Left ventricle myocardium superior (tissue), 1 donor: ENCODE results near the gene PPP1R16B. TPM values are rescaled to one million over a fixed set of nuclear protein-coding genes. Genes with fewer than 3 reads are reported as not detected.

Source experiments
- ATAC-seq: fragments of 200-7000 bp; cut with Tn5 transposase; one replicate; pipeline ENCODE4 v1.9.1; 2020; ENCODE audit warnings: mild to moderate bottlenecking, moderate library complexity
- DNase-seq: peaks from one replicate; pipeline ENCODE4 v3.0.0-alpha.2; 2020
- intact Hi-C: fragments of 100-400 bp; cut with micrococcal nuclease; formaldehyde crosslinking; loops from one replicate; pipeline ENCODE4 v1.11.0; 2022
- long read RNA-seq: library from polyadenylated mRNA; unstranded; transcript quantifications from one replicate; pipeline ENCODE4 v2.0.0, GENCODE V29; 2021
- total RNA-seq: library from RNA; stranded (reverse); fragmentation: NEBNext Ultra II Directional; extraction: Animal tissue kit (Norgen Biotek cat#: 25700); gene quantifications from one replicate; pipeline ENCODE4 v1.2.1, GENCODE V29; 2021
- donor health status: DM: no; HTN: yes; CAD: no; lungs with severe emphysema.

The PPP1R16B gene
- 9.4 TPM for total RNA-seq
- long read RNA-seq, full-length matches to known transcripts: 3 of 9 reads
- long read RNA-seq, partial matches to known transcripts: 0 of 9 reads
- long read RNA-seq, other reads (novel, unspliced or antisense): 6 of 9 reads

GRCh38 chr20:38805502-38805957 lies at the start of gene PPP1R16B:
TSS of gene PPP1R16B (plus strand) at chr20:38805697. CDS start at chr20:38835926, 30,229 bp downstream.
- DNase-seq: peak; percentile 75
- intact Hi-C loops: no loop called here
- peak; percentile 92 for ATAC-seq

GRCh38 chr20:38757145-38757775 lies 48.2 kb upstream of the PPP1R16B start:
- no peak for DNase-seq
- no peak for ATAC-seq
- intact Hi-C loops: no loop called here

- ATAC-seq: no peak
- intact Hi-C loops: no loop called here
- no peak for DNase-seq
These were observed 46.4 kb upstream of the PPP1R16B start for GRCh38 chr20:38759106-38759505.

- DNase-seq: no peak
- ATAC-seq: no peak
- intact Hi-C loops: no loop called here
These were observed 44.5 kb upstream of the PPP1R16B start for GRCh38 chr20:38760978-38761377.

- ATAC-seq (no peak), DNase-seq (no peak)
- intact Hi-C loops: no loop called here
These were observed 43.3 kb upstream of the PPP1R16B start for GRCh38 chr20:38762174-38762573.

GRCh38 chr20:38763616-38764015 lies 41.9 kb upstream of the PPP1R16B start:
- ATAC-seq (no peak), DNase-seq (no peak)
- intact Hi-C loops: no loop called here

GRCh38 chr20:38764567-38765318 lies 40.8 kb upstream of the PPP1R16B start:
- DNase-seq (no peak), ATAC-seq (no peak)
- intact Hi-C loops: no loop called here

GRCh38 chr20:38766071-38766470 lies 39.4 kb upstream of the PPP1R16B start:
- no peak for DNase-seq
- no peak for ATAC-seq
- intact Hi-C loops: no loop called here

- intact Hi-C loops: no loop called here
- DNase-seq: no peak
- no peak for ATAC-seq
These were observed 35.9 kb upstream of the PPP1R16B start for GRCh38 chr20:38769376-38770295.

GRCh38 chr20:38770546-38770945 lies 35.0 kb upstream of the PPP1R16B start:
- intact Hi-C loops: no loop called here
- ATAC-seq: no peak
- DNase-seq: no peak

- ATAC-seq (no peak), DNase-seq (no peak)
- intact Hi-C loops: no loop called here
These were observed 34.5 kb upstream of the PPP1R16B start for GRCh38 chr20:38770970-38771369.

- intact Hi-C loops: no loop called here
- DNase-seq (no peak), ATAC-seq (no peak)
These were observed 33.9 kb upstream of the PPP1R16B start for GRCh38 chr20:38771621-38772020.

- intact Hi-C loops: no loop called here
- ATAC-seq (no peak), DNase-seq (no peak)
These were observed 31.3 kb upstream of the PPP1R16B start for GRCh38 chr20:38774167-38774566.

GRCh38 chr20:38776363-38776762 lies 29.1 kb upstream of the PPP1R16B start:
- ATAC-seq (no peak), DNase-seq (no peak)
- intact Hi-C loops: no loop called here

GRCh38 chr20:38779247-38780097 lies 26.0 kb upstream of the PPP1R16B start:
- intact Hi-C loops: no loop called here

GRCh38 chr20:38782275-38782674 lies 23.2 kb upstream of the PPP1R16B start:
- intact Hi-C loops: no loop called here
- DNase-seq (no peak), ATAC-seq (no peak)

More at GRCh38 chr20:38779247-38780097, 26.0 kb upstream of the PPP1R16B start:
- DNase-seq (no peak), ATAC-seq (no peak)

GRCh38 chr20:38787870-38788269 lies 17.6 kb upstream of the PPP1R16B start:
- no peak for ATAC-seq
- intact Hi-C loops: no loop called here
- DNase-seq: no peak

- DNase-seq: no peak
- intact Hi-C loops: no loop called here
- no peak for ATAC-seq
These were observed 15.8 kb upstream of the PPP1R16B start for GRCh38 chr20:38789503-38790199.
